GM19328 (cell line): ENCODE data around the gene ZNF319.

Experiments used
- ATAC-seq: cut with Tn5 transposase; IDR thresholded peaks from one replicate; pipeline ENCODE4 v1.9.1; 2021; ENCODE audit warnings: mild to moderate bottlenecking, moderate library complexity; ENCODE audit not compliant: unreplicated experiment

Gene ZNF319

DNA sequence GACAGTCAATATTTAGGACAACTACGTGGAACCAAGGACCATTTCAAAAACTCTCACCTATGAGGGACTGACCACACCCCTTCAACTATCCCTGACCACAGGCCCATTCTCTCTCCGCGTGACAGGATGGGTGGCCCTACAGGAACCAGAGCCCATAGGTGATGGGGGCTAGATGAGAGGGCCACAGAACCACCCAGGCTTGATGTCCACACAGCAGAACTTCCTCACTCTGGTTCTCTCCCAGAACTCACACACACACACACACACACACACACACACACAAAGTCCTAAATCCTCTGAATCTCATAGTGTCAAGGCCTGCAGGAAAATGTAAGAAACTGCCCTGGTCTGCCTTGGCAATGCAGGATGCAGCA, 1.5 kb downstream of the ZNF319 start:
- ATAC-seq: no peak

DNA sequence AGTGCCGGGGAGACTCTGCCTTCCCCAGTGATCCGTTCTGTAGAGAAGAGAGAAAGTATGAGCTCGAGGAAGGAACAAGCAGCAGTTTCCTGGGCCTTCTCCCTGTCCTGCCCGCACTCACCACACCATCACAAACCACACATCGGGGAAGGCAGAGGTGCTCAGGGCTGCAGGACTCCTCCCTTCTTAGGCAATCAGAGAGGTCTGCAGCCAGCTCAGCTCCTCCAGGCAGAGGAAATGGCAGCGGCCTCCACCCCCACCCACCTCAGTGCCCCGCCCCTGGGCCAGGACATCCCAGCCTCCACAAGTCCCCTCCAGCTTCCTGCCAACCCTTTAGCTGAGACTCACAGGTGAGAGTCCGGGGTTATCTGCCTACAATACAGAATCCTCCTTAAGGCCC, 2.0 kb downstream of the ZNF319 start:
- no peak for ATAC-seq

DNA sequence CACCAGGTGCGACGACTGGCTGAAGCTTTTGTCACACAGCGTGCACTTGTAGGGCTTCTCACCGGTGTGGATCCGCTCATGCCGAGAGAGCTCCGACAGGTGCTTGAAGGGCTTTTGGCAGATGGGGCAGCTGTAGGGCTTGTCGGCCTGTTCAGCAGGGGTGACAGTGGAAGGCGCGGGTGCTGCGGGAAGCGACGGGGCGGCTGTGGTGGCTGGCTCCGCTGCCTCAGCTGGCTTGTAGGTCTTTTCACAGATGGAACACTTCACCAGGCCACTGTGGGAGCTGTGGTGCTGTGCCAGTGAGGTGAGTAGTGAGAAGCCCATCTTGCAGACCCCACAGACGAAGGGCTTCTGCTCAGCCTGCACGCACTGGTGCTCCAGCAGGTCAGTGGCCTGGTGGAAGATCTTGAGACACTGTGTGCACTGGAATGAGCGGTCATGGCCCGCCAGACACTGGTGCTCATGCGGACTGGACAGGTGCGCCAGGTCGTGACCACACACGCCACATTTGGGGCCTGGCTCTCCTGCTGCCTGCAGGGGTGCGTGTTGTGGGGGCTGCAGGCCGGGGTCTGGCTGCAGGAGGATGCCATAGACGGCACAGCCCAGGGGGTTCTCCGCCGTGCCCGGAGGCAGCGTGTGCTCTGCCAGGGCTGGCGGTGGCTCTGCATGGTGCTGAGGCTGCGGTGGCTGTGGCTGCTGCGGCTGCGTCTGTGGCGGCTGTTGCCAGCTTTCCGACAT, 2.8 kb downstream of the ZNF319 start:
- ATAC-seq: no peak

DNA sequence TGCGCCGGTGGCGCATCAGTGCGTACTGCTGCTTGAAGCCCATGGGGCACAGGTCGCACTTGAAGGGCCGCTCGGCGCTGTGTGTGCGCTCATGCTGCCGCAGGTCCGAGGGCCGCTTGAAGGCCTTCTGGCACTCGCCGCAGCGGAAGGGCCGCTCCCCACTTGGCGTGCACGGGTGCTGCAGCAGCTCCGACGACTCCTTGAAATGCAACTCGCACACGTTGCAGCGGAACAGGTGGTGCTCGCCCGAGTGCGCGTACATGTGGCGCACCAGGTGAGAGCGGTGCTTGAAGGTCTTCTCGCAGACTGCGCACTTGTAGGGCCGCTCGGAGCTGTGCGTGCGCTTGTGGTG, 3.3 kb downstream of the ZNF319 start:
- no peak for ATAC-seq

DNA sequence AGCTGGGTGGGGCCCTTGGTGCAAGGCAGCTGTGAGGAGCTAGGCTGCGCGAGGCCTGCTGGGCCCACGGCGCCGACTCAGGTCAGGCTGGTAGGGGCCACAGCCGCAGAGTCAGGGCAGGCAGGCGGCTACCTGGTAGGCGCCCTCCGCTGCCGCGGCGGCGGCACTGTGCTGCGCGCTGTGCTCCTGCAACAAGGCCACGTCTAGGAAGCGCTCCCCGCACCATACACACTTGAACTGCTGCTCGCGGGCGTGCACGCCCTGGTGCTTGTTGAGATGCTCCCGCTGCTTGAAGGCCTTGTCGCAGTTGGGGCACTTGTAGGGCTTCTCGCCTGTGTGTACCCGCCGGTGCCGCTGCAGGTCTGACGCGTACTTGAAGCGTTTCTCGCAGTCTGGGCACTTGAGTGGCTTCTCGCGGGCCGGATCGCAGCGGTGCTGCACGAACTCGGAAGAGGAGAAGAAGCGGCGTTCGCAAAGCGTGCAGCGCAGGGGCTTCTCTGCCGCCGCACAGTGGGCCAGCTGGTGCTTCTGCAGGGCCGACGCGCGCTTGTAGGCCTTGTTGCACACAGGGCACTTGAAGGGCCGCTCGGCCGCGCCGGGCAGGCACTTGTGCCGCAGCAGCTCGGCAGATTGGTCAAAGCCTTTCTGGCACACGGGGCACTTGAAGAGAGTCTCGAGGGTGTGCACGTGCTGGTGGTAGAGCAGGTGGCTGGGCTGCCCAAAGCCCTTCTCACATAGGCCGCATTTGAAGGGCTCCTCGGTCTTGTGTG, 3.9 kb downstream of the ZNF319 start:
- ATAC-seq: no peak

DNA sequence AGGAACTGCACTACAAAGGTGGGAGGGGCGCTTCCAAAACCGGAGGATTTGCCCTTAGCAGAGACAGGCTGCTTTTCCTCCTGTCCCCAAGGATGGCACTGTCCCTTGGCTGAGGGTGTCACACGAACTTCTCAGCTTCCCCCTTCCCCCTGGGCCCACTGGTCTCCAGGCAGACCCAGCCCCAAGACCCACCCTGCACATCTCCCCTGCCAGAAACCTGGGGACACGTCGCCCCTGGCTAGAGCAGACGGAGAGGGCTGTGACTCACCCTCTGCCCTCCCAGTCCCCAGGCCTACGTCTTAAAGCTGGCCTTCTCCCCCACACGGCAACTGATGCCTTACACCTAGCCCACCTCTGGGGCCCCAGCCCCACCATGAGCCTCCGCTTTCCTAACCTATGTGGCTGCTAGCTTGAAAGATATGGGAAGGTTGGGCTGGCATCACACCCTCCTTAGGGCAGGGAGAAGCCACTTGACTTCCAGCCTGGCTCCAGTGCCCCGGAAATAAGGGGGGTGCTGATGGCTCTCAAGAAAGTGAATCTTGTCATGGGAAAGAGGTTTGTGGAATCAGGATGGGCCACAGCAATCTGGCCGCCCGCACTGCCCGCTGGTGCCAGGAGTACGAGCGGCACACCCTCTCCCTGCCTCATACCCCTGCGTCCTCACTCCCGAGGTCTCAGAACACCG, 4.6 kb downstream of the ZNF319 start:
- no peak for ATAC-seq

DNA sequence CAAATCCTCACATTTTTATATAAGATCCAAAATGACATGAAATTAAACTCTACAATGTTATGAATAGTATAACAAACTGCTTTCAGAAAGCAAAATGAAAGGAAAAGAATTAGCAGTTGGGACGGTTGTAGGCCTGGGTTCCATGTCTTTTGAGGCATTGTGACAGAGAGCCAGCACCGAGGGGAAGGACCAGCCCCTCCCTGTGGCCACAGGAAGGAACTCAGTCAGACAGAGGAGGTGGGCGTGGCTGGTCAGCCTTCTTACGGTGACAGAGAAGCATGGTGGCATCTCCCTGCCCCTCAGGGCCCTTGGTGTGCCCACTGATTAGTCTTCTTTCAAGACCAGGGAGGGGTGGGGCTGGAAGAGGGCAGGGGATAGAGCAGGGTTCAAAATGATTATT, 5.7 kb downstream of the ZNF319 start:
- no peak for ATAC-seq

DNA sequence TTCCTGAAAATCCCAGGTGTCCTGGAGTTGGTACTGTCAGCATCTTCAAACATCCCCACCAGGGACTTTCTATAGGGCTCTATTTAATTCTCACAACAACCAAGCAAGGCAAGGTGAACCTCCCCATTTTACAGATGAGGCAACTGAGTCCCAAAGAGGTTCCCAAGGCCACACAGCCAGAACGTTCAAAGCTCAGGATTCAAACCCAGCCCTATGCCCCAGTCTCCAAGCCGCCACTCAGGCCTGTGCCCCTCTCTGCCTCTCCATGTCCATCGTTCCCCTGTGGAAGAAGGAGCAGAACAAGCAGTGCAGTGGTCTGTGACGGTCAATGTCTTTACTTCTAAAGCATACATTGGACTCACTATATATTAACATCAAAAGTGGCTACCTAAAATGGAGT, 6.1 kb downstream of the ZNF319 start:
- no peak for ATAC-seq

DNA sequence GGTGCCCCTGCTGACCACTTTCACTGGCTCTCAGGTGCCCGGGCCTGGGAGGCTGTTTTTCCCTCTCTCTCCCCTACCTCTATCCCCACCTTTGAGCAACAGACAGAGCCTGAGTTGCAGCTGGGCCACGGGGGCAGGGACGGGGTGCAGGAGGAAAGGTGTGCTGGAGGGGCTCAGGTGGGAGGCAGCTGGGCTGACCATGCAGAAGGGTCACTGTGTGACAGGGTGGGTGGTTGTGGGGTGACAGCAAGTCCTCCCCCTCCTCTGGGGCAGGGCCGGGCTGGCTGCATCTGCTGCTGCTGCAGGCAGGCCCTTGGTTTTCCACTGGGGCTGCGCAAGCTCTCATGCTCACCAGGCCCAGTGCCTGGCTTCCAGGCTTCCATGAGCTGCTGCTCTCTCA, 6.6 kb downstream of the ZNF319 start:
- no peak for ATAC-seq

DNA sequence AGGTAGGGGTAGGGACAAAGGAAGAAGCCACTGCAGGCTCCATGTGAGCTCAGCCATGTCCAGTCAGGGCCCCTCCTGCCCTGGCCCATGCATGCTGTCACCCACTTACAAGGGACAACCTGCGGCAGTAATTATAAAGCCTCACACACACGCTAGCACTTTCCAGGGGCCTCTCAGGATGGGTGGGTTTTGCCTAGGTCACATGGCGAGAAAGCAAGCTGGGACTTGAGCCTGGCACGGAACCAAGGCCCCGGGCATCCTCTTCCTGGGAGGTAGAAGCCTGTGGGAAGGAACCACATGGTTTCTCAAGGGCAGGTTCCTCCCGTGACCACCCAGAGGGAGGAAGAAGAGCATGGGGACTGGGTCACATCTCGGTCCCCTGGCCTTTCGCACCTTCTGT, 7.0 kb downstream of the ZNF319 start:
- ATAC-seq: no peak

DNA sequence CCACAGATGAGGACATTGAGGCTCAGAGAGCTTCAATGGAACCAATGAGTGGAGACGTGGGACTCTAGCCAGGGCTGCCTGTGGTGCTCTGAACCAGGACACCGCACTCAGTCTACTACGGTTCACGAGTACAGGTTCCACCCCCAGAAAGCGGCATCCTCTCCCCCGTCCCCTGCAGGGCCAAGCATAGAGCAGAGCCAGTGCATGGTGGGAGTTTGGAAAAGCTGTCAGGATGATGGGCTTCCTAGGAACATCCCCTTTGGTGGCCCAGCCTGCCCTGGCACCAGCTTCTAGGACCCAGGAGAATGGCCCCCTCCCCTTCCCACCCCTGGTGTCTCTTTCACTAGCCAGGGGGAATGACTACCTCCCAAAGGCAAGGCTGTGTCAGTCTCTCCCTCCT, 8.4 kb downstream of the ZNF319 start:
- no peak for ATAC-seq

DNA sequence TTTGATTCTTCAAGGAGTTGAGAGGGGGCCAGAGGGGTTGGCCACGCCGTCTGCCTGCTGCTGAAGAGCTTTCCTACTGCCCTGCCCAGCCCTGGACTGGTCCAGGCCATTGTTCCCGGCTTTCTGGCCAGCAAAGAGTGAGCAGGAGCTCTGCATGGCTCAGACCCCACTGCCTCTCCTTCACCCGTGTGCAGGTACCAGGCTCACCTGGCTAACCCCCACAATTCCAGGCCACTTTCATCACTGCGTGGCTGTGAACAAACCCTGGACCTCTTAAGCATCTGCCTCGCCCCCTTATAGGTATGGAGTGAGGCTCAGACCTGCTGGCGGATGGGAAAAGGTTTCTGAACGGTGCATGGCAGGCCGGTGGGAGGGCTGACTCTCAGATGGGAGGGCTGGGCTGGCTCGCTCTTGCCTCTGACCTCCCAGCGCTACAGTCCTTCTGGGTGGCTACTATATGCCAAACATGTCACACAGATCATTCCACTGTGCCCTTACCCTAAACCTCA, 8.9 kb downstream of the ZNF319 start:
- no peak for ATAC-seq

DNA sequence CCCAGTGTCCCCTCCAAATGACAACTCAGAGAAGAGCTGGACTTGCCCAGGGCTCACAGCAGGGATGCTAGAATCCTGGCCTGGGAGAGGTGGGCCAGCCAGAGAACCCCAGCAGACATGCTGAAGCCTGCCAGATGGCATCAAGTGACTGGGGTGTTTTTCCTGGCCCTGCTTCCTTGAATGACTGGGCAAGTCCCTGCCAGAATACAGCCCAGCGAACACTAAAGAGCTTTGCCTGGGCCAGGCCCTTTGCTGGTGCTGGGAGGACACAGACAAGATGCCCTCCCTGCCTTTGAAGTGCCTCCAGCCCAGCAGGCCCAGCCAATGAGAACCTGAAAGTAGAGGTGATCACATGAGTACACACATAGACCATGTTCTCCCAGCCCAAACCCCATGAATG, 11.5 kb downstream of the ZNF319 start:
- no peak for ATAC-seq

DNA sequence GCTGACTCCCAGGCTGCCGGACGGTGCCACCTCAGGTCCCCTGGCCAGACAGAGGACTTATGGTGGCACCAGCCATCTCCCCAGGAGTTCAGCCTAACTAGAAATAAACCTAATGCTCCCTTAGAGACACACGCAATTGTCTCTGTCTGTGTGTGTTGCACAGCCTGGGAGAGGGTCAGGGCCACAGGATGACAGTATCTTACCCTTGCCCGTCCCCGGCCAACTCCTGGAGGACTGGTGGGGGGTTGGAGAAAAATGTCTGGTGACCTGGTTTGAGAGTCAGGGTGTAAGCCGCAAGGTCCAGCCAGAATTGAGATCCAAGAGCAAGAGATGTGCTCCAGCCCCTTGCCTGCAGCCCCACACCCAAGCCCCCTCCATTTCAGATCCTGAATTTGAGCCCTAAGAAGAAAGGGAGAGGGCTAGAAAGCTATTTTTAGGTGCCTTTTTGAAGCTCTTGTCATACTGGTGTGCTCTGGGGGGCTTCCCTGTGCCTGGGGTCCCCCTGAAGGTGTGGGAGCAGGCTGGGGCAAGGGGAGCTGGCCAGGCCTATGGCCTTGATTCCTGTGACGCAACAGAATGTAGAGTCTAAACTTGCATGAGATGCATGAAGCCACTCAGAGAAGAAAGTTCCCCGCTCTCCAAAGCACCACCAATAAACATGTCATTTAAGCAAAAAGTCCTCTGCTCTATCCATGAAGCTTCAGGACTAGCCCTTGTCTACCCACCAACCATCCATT, 12.9 kb downstream of the ZNF319 start:
- no peak for ATAC-seq

DNA sequence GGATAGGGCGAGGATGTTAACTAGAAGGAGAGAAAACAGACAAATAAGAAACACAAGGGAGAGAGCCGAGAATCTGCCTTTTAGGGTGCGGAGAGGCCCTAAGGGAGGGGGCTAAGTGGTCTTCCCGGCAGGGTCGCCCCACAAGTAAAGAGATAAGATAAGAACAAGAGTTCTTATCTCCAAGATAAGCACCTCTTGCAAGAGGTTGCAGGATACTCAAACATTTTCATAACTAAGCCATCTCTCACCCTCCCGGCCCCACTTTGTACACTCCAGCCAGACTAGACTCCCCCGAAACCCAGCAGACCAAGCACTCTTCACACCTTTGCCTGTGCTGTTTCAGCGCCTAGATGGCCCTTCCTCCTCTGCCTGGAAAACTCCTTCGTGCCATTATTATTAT, 14.3 kb downstream of the ZNF319 start:
- no peak for ATAC-seq

DNA sequence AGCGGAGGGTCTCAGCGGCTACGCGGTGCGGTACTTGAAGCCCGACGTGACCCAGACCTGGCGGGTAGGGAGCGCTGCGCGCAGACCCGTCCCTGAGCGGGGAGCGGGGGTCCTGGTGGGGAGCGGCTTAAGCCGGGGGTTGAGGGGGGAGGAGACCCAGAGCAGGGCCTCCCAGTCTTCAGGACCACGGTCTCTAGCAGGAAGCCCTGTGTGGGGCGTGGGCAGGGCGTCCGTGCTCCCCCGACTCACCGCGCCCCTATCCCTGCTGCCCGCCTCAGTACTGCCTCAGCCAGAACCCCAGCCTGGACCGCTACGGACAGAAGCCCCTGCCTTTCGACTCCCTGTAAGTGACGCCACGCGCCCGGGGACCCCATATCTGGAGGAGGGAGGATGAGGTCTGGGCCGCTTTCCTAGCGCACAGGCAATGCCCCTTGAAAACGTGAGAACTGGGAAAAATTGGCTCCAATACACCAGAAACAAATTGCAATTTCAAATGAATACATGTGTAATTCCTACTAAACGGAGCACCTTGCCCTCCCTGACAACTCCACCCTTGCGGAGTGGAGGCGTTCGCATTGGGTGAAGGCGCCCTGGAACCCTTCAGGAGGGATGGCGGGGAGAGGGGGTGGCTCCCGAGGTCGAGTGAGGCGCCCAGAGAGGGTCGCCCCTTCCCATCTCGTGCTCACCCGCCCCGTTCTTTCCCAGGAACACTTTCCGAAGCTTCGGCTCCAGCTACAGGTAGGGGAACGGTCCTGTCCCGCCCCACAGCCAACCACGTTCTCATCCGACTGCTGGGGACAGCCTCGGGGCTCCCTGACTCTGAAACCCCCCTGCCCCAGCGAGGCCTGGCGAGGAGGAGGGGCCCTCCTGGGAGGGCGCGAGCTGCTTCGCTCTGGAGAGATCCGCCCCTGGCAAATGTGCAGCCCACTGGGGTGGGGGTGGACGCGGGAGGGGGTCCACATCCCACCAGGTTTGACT, 15.0 kb downstream of the ZNF319 start:
- no peak for ATAC-seq

DNA sequence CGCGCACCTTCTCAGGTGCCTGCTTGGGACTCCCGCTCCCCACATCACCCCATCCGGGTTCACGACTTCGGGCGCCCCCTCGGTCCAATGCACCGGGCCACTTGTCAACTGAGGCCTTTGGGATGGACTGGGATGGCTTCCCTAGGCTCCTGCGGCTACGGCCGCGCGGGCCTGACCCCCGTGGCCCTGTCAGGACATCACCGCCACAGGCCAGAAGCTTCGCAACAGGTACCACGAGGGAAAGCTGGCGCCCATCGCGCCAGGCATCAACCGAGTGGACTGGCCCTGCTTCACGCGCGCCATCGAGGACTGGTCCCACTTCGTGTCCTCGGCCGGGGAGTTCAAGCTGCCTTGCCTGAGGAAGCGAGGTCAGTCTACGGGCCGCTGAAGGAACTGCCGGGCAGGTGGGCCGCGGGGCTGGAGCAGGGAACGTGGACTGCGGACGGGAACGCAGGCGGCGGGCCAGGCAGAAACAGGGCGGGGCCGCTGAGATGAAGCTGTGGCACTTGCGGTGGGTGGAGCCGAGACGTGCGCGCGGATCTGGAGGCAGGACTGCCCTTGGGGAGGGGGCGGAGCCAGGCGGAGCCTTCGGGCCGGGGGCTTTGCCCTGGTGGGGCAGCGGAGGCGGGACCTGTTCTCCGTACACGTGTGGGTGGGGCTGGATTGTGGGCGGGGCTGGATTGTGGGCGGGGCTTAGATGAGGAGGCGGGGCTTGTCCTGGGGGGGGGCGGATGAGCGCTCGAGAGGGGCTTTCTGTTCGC, 15.8 kb downstream of the ZNF319 start:
- ATAC-seq: no peak

DNA sequence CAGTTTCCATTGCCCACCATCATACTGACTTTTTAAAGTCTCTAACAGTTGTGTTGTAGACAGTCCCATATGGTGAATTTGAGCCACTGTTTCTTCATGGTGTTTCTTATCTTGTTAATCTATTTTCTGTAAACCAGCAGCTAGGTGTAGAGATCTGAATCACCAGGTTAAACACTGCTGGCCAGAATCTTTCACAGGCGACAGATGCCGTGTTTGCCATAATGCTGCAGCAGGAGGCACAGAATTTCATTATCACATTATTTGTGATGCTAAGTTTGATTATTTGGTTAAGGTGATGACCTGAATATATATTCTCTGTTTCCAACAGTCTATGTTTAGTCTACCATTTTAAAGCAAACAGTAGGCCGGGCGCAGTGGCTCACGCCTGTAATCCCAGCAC, 18.1 kb downstream of the ZNF319 start:
- no peak for ATAC-seq

DNA sequence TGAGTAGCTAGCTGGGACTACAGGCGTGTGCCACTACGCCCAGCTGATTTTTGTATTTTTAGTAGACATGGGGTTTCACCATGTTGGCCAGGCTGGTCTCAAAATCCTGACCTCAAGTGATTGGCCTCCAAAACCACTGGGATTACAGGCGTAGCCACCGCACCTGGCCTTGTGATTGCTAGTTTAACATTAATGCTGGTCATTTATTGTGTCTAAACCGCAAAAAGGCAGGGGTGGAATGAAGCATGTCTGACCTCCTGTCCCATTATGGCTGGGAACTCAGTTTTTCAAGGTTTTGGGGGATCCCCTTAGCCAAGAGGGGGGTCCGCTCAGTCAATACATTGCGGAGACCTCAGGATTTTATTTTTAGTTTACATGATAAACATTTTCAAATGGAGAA, 18.8 kb downstream of the ZNF319 start:
- ATAC-seq: no peak
